Measurements from ENCODE around the gene CERK. TPM values are rescaled to one million over a fixed set of nuclear protein-coding genes. Genes with fewer than 3 reads are reported as not detected.

CERK gene
- total and polyA plus RNA-seq, 9 of the 15 experiments (the other 6 are each of a cell fraction or from before 2014, with no cell fraction given) = 1.1 to 14.9 (median 8.7) TPM

DNA sequence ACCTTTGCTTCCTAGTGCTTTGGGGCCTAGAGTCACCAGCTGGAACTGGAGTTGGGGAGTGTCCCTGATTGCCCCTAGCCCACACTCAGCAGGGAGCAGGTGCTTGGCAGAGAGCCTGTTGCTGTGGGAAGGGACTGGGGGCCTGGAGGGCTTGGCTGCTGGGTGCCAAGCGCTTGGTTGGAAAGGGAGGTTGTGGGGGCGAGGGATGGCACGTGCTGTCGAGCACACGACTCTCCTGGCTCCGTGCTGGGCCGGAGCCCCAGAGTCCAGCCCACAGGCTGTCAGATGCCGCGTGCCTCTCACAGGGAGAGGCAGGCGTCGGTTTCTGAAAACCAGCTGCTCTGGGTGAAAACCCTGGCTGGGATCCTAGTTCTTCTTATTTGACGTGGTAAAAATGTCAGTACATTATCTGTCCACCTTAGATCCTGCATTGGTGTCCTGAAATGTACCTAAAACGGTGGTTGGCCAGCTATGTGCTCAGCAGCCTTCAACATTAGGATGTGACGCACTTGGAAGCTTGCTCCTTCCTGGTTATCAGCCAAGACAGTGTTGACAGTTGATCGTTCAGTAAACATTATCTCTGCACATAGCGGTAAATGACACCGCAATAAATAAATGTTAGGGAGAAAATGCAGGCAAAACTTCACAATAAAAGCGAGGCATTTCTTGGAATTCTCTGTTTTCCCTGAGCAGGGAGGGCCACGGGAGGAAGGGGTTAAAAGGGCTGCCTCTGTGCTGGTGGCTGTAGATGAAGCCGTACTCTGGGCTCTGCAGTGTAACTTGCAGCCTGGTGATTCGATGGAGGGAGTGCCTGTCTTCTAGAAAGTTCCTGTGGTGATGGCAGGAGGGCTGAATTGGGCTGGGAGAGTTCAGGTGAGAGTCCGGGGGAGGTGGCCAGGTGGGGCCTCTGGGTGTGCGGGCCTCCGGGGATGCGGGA, 88.6 kb downstream of the CERK start (continued):
- TF ChIP-seq, protein P1, sequence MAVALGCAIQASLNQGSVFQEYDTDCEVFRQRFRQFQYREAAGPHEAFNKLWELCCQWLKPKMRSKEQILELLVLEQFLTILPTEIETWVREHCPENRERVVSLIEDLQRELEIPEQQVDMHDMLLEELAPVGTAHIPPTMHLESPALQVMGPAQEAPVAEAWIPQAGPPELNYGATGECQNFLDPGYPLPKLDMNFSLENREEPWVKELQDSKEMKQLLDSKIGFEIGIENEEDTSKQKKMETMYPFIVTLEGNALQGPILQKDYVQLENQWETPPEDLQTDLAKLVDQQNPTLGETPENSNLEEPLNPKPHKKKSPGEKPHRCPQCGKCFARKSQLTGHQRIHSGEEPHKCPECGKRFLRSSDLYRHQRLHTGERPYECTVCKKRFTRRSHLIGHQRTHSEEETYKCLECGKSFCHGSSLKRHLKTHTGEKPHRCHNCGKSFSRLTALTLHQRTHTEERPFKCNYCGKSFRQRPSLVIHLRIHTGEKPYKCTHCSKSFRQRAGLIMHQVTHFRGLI (CRISPR knock-in tag; IDR thresholded peaks at IDR 0.05) = no peak
- TF ChIP-seq NONO (IDR thresholded peaks at IDR 0.05; ENCODE audit: low read depth in 2 of 2, low read length in 1 of 2) = no peak
- no peak for TF ChIP-seq PRPF4 (IDR thresholded peaks at IDR 0.05; ENCODE audit: insufficient read depth, low read depth, low read length, poor library complexity, severe bottlenecking)
- TF ChIP-seq, protein P2, sequence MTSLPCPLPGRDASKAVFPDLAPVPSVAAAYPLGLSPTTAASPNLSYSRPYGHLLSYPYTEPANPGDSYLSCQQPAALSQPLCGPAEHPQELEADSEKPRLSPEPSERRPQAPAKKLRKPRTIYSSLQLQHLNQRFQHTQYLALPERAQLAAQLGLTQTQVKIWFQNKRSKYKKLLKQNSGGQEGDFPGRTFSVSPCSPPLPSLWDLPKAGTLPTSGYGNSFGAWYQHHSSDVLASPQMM (CRISPR knock-in tag; IDR thresholded peaks at IDR 0.05) = no peak
- TF ChIP-seq TEAD4 (IDR thresholded peaks at IDR 0.05; ENCODE audit: low read length) = 0 out of 2 replicates have a peak, but pooled peaks have one; percentile 8
- no peak for TF ChIP-seq TEAD4 (CRISPR knock-in tag; IDR thresholded peaks at IDR 0.05; ENCODE audit: borderline replicate concordance)
- no peak for TF ChIP-seq KLF6 (CRISPR knock-in tag; IDR thresholded peaks at IDR 0.05; ENCODE audit: borderline replicate concordance)
- no peak for TF ChIP-seq ZNF124 (CRISPR knock-in tag; IDR thresholded peaks at IDR 0.05)
- TF ChIP-seq, protein P3, sequence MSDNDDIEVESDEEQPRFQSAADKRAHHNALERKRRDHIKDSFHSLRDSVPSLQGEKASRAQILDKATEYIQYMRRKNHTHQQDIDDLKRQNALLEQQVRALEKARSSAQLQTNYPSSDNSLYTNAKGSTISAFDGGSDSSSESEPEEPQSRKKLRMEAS (CRISPR knock-in tag; IDR thresholded peaks at IDR 0.05) = peak; percentile 75
